Measurements from ENCODE around the gene HFE.

HFE gene

DNA sequence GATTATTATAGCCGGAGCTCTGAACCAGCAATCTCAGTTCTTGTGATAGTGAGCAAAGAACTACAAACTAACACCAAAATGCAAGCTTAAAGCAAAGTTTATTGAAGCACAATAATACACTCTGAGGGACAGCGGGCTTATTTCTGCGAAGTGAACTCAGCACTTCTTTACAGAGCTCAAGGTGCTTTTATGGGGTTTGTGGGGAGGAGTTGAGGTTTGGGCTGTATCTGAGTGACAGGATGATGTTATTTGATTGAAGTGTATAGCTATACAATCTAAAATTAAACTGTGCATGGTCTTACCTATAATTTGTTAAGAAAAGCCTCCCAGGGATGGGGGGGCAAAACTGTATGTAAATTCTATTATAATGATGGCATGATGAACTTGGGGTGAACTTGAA lies 1.0 kb upstream of the HFE start:
- ATAC-seq = no peak
- TF ChIP-seq ISL1 (CRISPR knock-in tag; IDR thresholded peaks at IDR 0.05) (no peak), GLIS3 (CRISPR knock-in tag; IDR thresholded peaks at IDR 0.05) (no peak), ZNF565 (CRISPR knock-in tag; conservative IDR thresholded peaks at IDR 0.05; ENCODE audit: low read depth) (no peak), ZNF70 (CRISPR knock-in tag; IDR thresholded peaks at IDR 0.05) (no peak), RARB (CRISPR knock-in tag; IDR thresholded peaks at IDR 0.05) (no peak), TOX (CRISPR knock-in tag; IDR thresholded peaks at IDR 0.05; ENCODE audit: borderline replicate concordance) (no peak), OSR1 (CRISPR knock-in tag; IDR thresholded peaks at IDR 0.05) (no peak), ZNF8 (CRISPR knock-in tag; IDR thresholded peaks at IDR 0.05) (no peak), ZFP3 (CRISPR knock-in tag; IDR thresholded peaks at IDR 0.05) (no peak), ZC3H10 (CRISPR knock-in tag; IDR thresholded peaks at IDR 0.05) (no peak)
- TF ChIP-seq, protein P1, sequence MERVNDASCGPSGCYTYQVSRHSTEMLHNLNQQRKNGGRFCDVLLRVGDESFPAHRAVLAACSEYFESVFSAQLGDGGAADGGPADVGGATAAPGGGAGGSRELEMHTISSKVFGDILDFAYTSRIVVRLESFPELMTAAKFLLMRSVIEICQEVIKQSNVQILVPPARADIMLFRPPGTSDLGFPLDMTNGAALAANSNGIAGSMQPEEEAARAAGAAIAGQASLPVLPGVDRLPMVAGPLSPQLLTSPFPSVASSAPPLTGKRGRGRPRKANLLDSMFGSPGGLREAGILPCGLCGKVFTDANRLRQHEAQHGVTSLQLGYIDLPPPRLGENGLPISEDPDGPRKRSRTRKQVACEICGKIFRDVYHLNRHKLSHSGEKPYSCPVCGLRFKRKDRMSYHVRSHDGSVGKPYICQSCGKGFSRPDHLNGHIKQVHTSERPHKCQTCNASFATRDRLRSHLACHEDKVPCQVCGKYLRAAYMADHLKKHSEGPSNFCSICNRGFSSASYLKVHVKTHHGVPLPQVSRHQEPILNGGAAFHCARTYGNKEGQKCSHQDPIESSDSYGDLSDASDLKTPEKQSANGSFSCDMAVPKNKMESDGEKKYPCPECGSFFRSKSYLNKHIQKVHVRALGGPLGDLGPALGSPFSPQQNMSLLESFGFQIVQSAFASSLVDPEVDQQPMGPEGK (CRISPR knock-in tag; IDR thresholded peaks at IDR 0.05; ENCODE audit: borderline replicate concordance) = no peak

DNA sequence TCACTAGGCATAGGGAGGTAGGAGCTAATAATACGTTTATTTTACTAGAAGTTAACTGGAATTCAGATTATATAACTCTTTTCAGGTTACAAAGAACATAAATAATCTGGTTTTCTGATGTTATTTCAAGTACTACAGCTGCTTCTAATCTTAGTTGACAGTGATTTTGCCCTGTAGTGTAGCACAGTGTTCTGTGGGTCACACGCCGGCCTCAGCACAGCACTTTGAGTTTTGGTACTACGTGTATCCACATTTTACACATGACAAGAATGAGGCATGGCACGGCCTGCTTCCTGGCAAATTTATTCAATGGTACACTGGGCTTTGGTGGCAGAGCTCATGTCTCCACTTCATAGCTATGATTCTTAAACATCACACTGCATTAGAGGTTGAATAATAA lies 1.1 kb downstream of the HFE start:
- TF ChIP-seq ZNF8 (CRISPR knock-in tag; IDR thresholded peaks at IDR 0.05) (no peak), ZFP30 (CRISPR knock-in tag; IDR thresholded peaks at IDR 0.05) (no peak), RARB (CRISPR knock-in tag; IDR thresholded peaks at IDR 0.05) (no peak), CSDC2 (CRISPR knock-in tag; IDR thresholded peaks at IDR 0.05) (no peak), SNAI2 (CRISPR knock-in tag; IDR thresholded peaks at IDR 0.05) (no peak), ISL1 (CRISPR knock-in tag; IDR thresholded peaks at IDR 0.05) (no peak), PPARA (CRISPR knock-in tag; IDR thresholded peaks at IDR 0.05; ENCODE audit: borderline replicate concordance) (no peak), ZNF565 (CRISPR knock-in tag; conservative IDR thresholded peaks at IDR 0.05; ENCODE audit: low read depth) (no peak), ZFP3 (CRISPR knock-in tag; IDR thresholded peaks at IDR 0.05) (no peak), TOX (CRISPR knock-in tag; IDR thresholded peaks at IDR 0.05; ENCODE audit: borderline replicate concordance) (no peak), OSR1 (CRISPR knock-in tag; IDR thresholded peaks at IDR 0.05) (no peak), ZC3H10 (CRISPR knock-in tag; IDR thresholded peaks at IDR 0.05) (no peak), GLIS3 (CRISPR knock-in tag; IDR thresholded peaks at IDR 0.05) (no peak)
- TF ChIP-seq, protein P1 (CRISPR knock-in tag; IDR thresholded peaks at IDR 0.05; ENCODE audit: borderline replicate concordance) = no peak
- no peak for ATAC-seq

DNA sequence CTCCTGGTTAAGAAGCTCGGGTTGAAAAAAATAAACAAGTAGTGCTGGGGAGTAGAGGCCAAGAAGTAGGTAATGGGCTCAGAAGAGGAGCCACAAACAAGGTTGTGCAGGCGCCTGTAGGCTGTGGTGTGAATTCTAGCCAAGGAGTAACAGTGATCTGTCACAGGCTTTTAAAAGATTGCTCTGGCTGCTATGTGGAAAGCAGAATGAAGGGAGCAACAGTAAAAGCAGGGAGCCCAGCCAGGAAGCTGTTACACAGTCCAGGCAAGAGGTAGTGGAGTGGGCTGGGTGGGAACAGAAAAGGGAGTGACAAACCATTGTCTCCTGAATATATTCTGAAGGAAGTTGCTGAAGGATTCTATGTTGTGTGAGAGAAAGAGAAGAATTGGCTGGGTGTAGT lies 2.0 kb downstream of the HFE start:
- TF ChIP-seq, protein P2, sequence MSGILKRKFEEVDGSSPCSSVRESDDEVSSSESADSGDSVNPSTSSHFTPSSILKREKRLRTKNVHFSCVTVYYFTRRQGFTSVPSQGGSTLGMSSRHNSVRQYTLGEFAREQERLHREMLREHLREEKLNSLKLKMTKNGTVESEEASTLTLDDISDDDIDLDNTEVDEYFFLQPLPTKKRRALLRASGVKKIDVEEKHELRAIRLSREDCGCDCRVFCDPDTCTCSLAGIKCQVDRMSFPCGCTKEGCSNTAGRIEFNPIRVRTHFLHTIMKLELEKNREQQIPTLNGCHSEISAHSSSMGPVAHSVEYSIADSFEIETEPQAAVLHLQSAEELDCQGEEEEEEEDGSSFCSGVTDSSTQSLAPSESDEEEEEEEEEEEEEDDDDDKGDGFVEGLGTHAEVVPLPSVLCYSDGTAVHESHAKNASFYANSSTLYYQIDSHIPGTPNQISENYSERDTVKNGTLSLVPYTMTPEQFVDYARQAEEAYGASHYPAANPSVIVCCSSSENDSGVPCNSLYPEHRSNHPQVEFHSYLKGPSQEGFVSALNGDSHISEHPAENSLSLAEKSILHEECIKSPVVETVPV (CRISPR knock-in tag; IDR thresholded peaks at IDR 0.05) = no peak
- no peak for TF ChIP-seq GLIS3 (CRISPR knock-in tag; IDR thresholded peaks at IDR 0.05)
- TF ChIP-seq, protein P3, sequence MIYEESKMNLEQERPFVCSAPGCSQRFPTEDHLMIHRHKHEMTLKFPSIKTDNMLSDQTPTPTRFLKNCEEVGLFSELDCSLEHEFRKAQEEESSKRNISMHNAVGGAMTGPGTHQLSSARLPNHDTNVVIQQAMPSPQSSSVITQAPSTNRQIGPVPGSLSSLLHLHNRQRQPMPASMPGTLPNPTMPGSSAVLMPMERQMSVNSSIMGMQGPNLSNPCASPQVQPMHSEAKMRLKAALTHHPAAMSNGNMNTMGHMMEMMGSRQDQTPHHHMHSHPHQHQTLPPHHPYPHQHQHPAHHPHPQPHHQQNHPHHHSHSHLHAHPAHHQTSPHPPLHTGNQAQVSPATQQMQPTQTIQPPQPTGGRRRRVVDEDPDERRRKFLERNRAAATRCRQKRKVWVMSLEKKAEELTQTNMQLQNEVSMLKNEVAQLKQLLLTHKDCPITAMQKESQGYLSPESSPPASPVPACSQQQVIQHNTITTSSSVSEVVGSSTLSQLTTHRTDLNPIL (CRISPR knock-in tag; IDR thresholded peaks at IDR 0.05; ENCODE audit: low read depth) = no peak
- TF ChIP-seq PPARA (CRISPR knock-in tag; IDR thresholded peaks at IDR 0.05; ENCODE audit: borderline replicate concordance) = no peak
- no peak for TF ChIP-seq BACH2 (CRISPR knock-in tag; IDR thresholded peaks at IDR 0.05; ENCODE audit: borderline replicate concordance)
- no peak for TF ChIP-seq ZC3H10 (CRISPR knock-in tag; IDR thresholded peaks at IDR 0.05)
- TF ChIP-seq ARNTL (CRISPR knock-in tag; IDR thresholded peaks at IDR 0.05; ENCODE audit: borderline replicate concordance, low read depth) = no peak
- no peak for TF ChIP-seq ESRRG (CRISPR knock-in tag; IDR thresholded peaks at IDR 0.05)
- no peak for TF ChIP-seq ZFP3 (CRISPR knock-in tag; IDR thresholded peaks at IDR 0.05)
- no peak for TF ChIP-seq CSDC2 (CRISPR knock-in tag; IDR thresholded peaks at IDR 0.05)
- TF ChIP-seq TCF4 (CRISPR knock-in tag; IDR thresholded peaks at IDR 0.05; ENCODE audit: borderline replicate concordance) = no peak
- TF ChIP-seq ISL1 (CRISPR knock-in tag; IDR thresholded peaks at IDR 0.05) = no peak
- TF ChIP-seq, protein P1 (CRISPR knock-in tag; IDR thresholded peaks at IDR 0.05; ENCODE audit: borderline replicate concordance) = no peak
- no peak for TF ChIP-seq TOX (CRISPR knock-in tag; IDR thresholded peaks at IDR 0.05; ENCODE audit: borderline replicate concordance)
- TF ChIP-seq, protein P4, sequence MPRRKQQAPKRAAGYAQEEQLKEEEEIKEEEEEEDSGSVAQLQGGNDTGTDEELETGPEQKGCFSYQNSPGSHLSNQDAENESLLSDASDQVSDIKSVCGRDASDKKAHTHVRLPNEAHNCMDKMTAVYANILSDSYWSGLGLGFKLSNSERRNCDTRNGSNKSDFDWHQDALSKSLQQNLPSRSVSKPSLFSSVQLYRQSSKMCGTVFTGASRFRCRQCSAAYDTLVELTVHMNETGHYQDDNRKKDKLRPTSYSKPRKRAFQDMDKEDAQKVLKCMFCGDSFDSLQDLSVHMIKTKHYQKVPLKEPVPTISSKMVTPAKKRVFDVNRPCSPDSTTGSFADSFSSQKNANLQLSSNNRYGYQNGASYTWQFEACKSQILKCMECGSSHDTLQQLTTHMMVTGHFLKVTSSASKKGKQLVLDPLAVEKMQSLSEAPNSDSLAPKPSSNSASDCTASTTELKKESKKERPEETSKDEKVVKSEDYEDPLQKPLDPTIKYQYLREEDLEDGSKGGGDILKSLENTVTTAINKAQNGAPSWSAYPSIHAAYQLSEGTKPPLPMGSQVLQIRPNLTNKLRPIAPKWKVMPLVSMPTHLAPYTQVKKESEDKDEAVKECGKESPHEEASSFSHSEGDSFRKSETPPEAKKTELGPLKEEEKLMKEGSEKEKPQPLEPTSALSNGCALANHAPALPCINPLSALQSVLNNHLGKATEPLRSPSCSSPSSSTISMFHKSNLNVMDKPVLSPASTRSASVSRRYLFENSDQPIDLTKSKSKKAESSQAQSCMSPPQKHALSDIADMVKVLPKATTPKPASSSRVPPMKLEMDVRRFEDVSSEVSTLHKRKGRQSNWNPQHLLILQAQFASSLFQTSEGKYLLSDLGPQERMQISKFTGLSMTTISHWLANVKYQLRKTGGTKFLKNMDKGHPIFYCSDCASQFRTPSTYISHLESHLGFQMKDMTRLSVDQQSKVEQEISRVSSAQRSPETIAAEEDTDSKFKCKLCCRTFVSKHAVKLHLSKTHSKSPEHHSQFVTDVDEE (CRISPR knock-in tag; IDR thresholded peaks at IDR 0.05) = no peak
- TF ChIP-seq SNAI2 (CRISPR knock-in tag; IDR thresholded peaks at IDR 0.05) = no peak
- no peak for TF ChIP-seq ZFP30 (CRISPR knock-in tag; IDR thresholded peaks at IDR 0.05)
- no peak for TF ChIP-seq OSR1 (CRISPR knock-in tag; IDR thresholded peaks at IDR 0.05)
- no peak for TF ChIP-seq RARB (CRISPR knock-in tag; IDR thresholded peaks at IDR 0.05)

More for the DNA sequence above, 2.0 kb downstream of the HFE start:
- ATAC-seq = no peak
